Heart left ventricle (tissue), 16 donors: ENCODE data around the gene STARD6. TPM values are rescaled to one million over a fixed set of nuclear protein-coding genes. Genes with fewer than 3 reads are reported as not detected.

Experiments used
- ATAC-seq, 4 donors: fragments of 200-7000 bp; cut with Tn5 transposase; one replicate each; pipeline ENCODE4 v1.9.1; 2020 to 2022; ENCODE audit warnings: moderate library complexity in 4 of 4, mild to moderate bottlenecking in 3 of 4, moderate number of reproducible peaks in 1 of 4
- DNase-seq, 5 donors: peaks; one replicate each; pipeline ENCODE4 v3.0.0-alpha.2; 2020
- H3K27ac ChIP-seq, 12 donors: fragments of 200-600 bp; sonication (generic) in 4 of 12; one replicate each; pipeline versions ENCODE4 v1.5.0 to v1.8.0; 2016 to 2022; ENCODE audit warnings: mild to moderate bottlenecking in 2 of 12
- H3K27me3 ChIP-seq, 9 donors: fragments of 200-600 bp; sonication (generic) in 2 of 9; one replicate each; pipeline versions ENCODE4 v1.5.1 to v1.8.0; 2016 to 2022; ENCODE audit warnings: mild to moderate bottlenecking in 3 of 9
- H3K36me3 ChIP-seq, 9 donors: fragments of 200-600 bp; sonication (generic) in 2 of 9; one replicate each; pipeline versions ENCODE4 v1.5.0 to v1.8.0; 2018 to 2022; ENCODE audit warnings: mild to moderate bottlenecking in 2 of 9
- H3K4me1 ChIP-seq, 12 donors: fragments of 200-600 bp; sonication (generic) in 4 of 12; one replicate each; pipeline versions ENCODE4 v1.5.0 to v1.8.0; 2016 to 2022; ENCODE audit warnings: mild to moderate bottlenecking in 3 of 12
- H3K4me3 ChIP-seq, 12 donors: fragments of 200-600 bp; sonication (generic) in 4 of 12; one replicate each; pipeline versions ENCODE4 v1.5.0 to v1.8.0; 2017 to 2022; ENCODE audit warnings: mild to moderate bottlenecking in 9 of 12, moderate library complexity in 4 of 12
- H3K9me3 ChIP-seq, 12 donors: fragments of 200-600 bp; sonication (generic) in 4 of 12; one replicate each; pipeline versions ENCODE4 v1.5.0 to v1.8.0; 2016 to 2022; ENCODE audit warnings: mild to moderate bottlenecking in 1 of 12
- POLR2A ChIP-seq, 2 donors: fragments of 450-650 bp; IDR thresholded peaks; one replicate each; pipeline ENCODE4 v1.6.1; 2017; ENCODE audit warnings: antibody characterized with exemption in 2 of 2, mild to moderate bottlenecking in 2 of 2, moderate library complexity in 2 of 2
- WGBS, 4 donors: extraction: QIAGEN DNeasy Blood & Tissue Kit in 2 of 4; methylation state at CpG; one replicate each; pipeline versions ENCODE4 v1.1.5 to v1.1.7; 2013 to 2018; 5-methylcytosine and 5-hydroxymethylcytosine counted together
- intact Hi-C, 10 donors: fragments of 100-400 bp; cut with DNase I; formaldehyde crosslinking; loops; one replicate each; pipeline versions ENCODE4 v1.11.1 to v1.14.2; 2022
- polyA plus RNA-seq, 2 donors: library from polyadenylated mRNA; stranded (reverse); fragments of 200-250 nt; gene quantifications; one replicate each; pipeline ENCODE4 v1.2.3, GENCODE V29; 2013
- total RNA-seq, 9 donors: library from RNA; depleted of rRNA in 2 of 9; stranded (reverse); fragments of >200 nt in 2 of 9; fragmentation: NEBNext Ultra II Directional in 3 of 9; extraction: Animal tissue kit (Norgen Biotek cat#: 25700) in 3 of 9; gene quantifications; one replicate each; pipeline versions ENCODE4 v1.1.0 to v1.2.4, GENCODE V29; 2016 to 2023
- TF ChIP-seq, protein P1 (sequence below), 12 donors: fragments of 200-600 bp; sonication (generic) in 4 of 12; IDR thresholded peaks; one replicate each; pipeline versions ENCODE4 v1.5.0 to v1.8.0; 2018 to 2022; ENCODE audit warnings: antibody characterized with exemption in 12 of 12, mild to moderate bottlenecking in 5 of 12
- donor health status: ischemic (EF 13 %, LVEDD 7.1; RV severe dilation, severe dysfunction).
- donor health status: healthy with polysubstance abuse.
- donor health status: DM: no; HTN: yes; CAD: no.
- donor health status: DM: no; HTN: no; CAD: no.
- donor health status: ischemic (EF 25% LVEDD 6.9; RV normal size, moderate dysfunction).
- donor health status: ischemic (EF 25% LVEDD 5.7; RV mildly dilated, moderate dysfunction).
- donor health status: healthy.
- donor health status: DM: yes; HTN: yes; CAD: no.
- donor health status: ischemic (EF 35%, LVEDD 5.7; RV mildly dilated, moderate dysfunction).
- donor health status: nonischemic (EF 11% LVEDD 7.7; RV severe dilation, severe dysfunction).
- donor health status: DM: yes; HTN: yes; CAD: no.
- donor health status: PGD.
- donor health status: ischemic (EF 29% LVEDD 5.4; RV normal size, mild dysfunction).
- donor health status: nonischemic (EF 23%, LVEDD 6.1; RV moderate dilation, normal function).

The STARD6 gene
- total and polyA plus RNA-seq, 11 donors = not detected

DNA sequence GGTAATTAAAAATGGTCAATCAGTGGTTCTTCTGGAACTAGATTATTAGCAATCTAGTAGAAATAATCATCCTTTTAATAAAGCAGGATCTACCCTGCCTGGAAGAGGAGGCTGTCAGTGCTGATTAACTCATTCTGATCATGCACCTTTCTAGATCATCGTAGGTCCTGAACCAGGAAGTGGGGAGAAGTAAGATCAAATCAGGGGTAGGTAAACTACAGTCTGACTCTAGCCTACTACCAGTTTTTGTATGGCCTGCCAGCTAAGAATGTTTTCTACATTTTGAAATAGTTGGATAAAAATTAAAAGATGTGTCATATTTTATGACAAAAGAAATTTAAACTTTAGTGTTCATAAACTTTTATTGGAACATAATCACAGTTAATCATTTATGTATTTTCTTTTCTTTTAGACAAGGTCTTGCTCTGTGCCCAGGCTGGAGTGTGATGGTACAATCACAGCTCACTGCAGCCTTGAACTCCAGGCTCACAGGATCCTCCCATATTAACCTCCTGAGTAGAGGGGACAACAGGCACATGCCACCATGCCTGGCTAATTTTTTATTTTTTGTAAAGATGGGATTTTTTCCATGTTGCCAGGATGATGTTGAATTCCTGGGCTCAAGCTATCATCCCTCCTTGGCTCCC is 36.1 kb upstream of the STARD6 start:
- intact Hi-C loops = loop anchor here in 4 of 10 donors (2.0 to 10.0 kb wide), 3 partner anchors 279 to 589 kb away; no protein-coding TSS in a partner anchor
- DNase-seq = no peak
- no peak overlapping the region for H3K27ac ChIP-seq
- 73 to 80% (median 77%) methylated on average over 1 of the region's 1 CpG for WGBS, 4 donors
- TF ChIP-seq, protein P1, sequence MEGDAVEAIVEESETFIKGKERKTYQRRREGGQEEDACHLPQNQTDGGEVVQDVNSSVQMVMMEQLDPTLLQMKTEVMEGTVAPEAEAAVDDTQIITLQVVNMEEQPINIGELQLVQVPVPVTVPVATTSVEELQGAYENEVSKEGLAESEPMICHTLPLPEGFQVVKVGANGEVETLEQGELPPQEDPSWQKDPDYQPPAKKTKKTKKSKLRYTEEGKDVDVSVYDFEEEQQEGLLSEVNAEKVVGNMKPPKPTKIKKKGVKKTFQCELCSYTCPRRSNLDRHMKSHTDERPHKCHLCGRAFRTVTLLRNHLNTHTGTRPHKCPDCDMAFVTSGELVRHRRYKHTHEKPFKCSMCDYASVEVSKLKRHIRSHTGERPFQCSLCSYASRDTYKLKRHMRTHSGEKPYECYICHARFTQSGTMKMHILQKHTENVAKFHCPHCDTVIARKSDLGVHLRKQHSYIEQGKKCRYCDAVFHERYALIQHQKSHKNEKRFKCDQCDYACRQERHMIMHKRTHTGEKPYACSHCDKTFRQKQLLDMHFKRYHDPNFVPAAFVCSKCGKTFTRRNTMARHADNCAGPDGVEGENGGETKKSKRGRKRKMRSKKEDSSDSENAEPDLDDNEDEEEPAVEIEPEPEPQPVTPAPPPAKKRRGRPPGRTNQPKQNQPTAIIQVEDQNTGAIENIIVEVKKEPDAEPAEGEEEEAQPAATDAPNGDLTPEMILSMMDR (IDR thresholded peaks at IDR 0.05) = no peak
- TF ChIP-seq POLR2A (IDR thresholded peaks at IDR 0.05) = no peak
- H3K27me3 ChIP-seq = no peaks in the 10 kb centered on the region
- no peak for ATAC-seq
- peaks cover 0 to 2% (median 0%) of the 10 kb centered on the region in 12 donors for H3K4me1 ChIP-seq
- H3K4me3 ChIP-seq = no peak overlapping the region
- H3K36me3 ChIP-seq = no peaks in the 10 kb centered on the region
- H3K9me3 ChIP-seq = no peaks in the 10 kb centered on the region

DNA sequence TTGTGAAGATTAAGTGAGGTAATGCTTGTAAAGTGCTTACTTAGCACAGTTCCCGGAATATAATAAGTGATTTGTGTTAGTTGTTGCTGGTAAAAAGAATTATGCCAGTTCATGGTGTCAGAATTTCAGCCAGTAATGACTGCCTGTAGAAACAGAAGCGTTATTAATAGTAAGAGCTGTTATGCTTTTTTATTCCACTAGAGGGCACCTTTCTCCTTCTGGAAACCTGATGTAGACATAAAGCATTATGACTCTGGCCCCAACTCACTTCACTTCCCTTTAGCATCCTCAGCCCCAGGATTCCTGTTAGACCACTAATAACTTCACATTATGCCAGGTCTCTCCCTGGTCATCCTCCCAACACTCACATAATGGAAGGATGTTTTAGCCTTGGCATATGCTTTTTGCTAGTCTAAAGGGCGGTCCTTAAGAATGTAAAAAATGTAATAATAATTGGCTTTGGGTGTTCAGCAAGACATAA is 34.9 kb upstream of the STARD6 start:
- TF ChIP-seq, protein P1 (IDR thresholded peaks at IDR 0.05) = peak; percentile 57 to 85 (median 71)
- TF ChIP-seq POLR2A (IDR thresholded peaks at IDR 0.05) = no peak
- intact Hi-C loops = loop anchor here in 4 of 10 donors (2.0 to 10.0 kb wide), 3 partner anchors 280 to 590 kb away; no protein-coding TSS in a partner anchor
- DNase-seq = no peak
- H3K27me3 ChIP-seq = no peaks in the 10 kb centered on the region
- no peak overlapping the region for H3K4me3 ChIP-seq
- no peaks in the 10 kb centered on the region for H3K9me3 ChIP-seq
- no peak overlapping the region for H3K27ac ChIP-seq
- H3K36me3 ChIP-seq = no peaks in the 10 kb centered on the region
- WGBS, 4 donors = 33 to 35% (median 34%) methylated on average over 3 of the region's 3 CpGs
- H3K4me1 ChIP-seq = peaks cover 0 to 10% (median 0%) of the 10 kb centered on the region in 12 donors
- ATAC-seq = peak in 3 of 4 donors; percentile 45 to 51 (median 48)

DNA sequence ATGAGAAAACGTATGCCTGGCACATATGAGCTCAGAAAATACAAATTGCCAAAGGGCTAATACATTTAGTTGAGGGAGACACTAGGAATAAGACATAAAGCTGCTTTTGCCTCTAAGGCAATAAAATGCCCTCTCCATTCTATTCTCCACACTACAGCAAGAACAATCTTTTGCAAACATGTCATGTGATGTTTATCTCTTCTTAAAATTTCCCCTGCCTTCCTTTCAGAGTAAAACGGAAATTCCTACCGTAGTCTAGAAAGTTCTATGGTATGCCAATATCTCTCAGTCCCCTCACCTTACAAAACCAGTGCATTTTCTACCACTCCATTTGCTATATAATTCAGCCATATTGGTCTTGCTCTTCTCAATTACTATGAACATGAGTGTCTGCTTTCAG is 33.2 kb upstream of the STARD6 start:
- peaks cover 0 to 10% (median 0%) of the 10 kb centered on the region in 12 donors for H3K4me1 ChIP-seq

DNA sequence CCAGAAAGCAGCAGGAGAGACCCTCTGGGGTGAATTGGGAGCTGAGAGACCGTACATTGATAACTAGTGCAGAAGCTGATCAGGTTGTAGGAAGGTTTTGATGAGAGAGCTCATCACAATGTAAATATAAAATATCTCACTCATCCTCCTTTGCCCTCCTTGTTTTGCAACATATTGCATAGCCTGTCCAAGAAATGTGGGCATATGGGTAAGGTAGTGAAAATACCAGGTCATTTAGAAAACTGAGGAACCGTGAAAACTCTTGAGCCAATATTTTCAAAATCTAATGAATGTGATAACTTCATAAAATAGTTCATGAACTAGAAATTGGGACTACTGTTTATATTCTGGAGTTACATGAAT is 31.5 kb upstream of the STARD6 start:
- Histone ChIP-seq H3K4me3 (no peak overlapping the region), H3K27me3 (peaks cover 0 to 5% (median 0%) of the 10 kb centered on the region in 9 donors), H3K9me3 (no peaks in the 10 kb centered on the region), H3K36me3 (no peaks in the 10 kb centered on the region), H3K4me1 (peaks cover 0 to 10% (median 0%) of the 10 kb centered on the region in 12 donors), H3K27ac (no peak overlapping the region)
- no peak for ATAC-seq
- 41 to 43% (median 41%) methylated on average over 2 of the region's 2 CpGs for WGBS, 4 donors
- no peak for DNase-seq
- intact Hi-C loops = no loop called here
- TF ChIP-seq, protein P1 (IDR thresholded peaks at IDR 0.05) = no peak
- no peak for TF ChIP-seq POLR2A (IDR thresholded peaks at IDR 0.05)

More for the DNA sequence above, 33.2 kb upstream of the STARD6 start:
- no peak for ATAC-seq
- intact Hi-C loops = loop anchor here in 4 of 10 donors (5.0 to 10.0 kb wide), 2 partner anchors 281 to 284 kb away; no protein-coding TSS in a partner anchor
- Histone ChIP-seq H3K36me3 (no peaks in the 10 kb centered on the region), H3K27me3 (peaks cover 0 to 3% (median 0%) of the 10 kb centered on the region in 9 donors), H3K4me3 (no peak overlapping the region), H3K27ac (no peak overlapping the region), H3K9me3 (no peaks in the 10 kb centered on the region)
- WGBS, 4 donors = 60 to 80% (median 66%) methylated on average over 3 of the region's 3 CpGs
- no peak for DNase-seq
- no peak for TF ChIP-seq POLR2A (IDR thresholded peaks at IDR 0.05)
- TF ChIP-seq, protein P1 (IDR thresholded peaks at IDR 0.05) = no peak
